ENCODE data around the gene SDR9C7. TPM values are rescaled to one million over a fixed set of nuclear protein-coding genes. Genes with fewer than 3 reads are reported as not detected.
A peak's percentile ranks its signal among the peaks of the same experiment; 100 is the strongest.
"Not testable (repeated sequence)": the region's sequence is repeated elsewhere in the genome, so short reads cannot be mapped to it uniquely, and the experiment has no call there.

SDR9C7 gene
- not detected for polyA plus RNA-seq

DNA sequence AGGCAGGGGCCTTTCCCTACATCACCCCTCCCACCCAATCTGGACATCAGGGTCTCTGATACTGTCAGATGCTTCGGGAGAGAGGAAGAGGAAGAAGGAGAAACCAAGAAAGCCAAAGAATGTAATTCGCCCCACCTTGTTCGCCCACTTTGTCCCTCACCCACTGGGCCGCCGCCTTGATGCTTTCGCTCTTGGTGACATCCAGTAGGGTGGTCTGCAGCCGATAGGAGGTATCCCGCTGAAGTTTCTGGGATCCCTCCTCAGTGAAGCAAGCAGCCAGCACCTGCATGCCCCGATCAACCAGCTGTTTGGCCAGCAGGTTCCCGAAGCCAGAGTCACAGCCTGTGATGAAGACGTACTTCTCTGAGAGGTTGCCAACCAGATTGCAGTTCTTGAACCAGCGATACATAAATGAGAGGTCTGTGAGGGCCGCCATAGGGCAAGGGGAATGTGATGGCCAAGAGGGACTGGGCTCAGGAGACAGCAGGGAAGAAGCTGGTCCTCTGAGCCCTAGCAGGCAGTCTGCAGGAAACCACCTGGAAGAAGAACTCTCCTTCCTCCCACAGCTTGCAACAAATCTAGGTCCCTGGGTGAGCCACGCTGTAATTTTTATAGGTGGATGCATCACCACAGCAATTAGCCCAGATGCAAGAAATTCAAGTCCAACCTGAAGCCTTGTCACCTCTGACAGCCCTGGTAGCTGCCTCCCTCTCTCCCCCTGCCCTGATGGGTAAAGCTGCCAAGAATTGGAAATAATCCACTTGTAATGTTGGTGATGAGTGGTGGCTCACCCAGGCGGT lies at the start of gene SDR9C7:
Gene SDR9C7, minus strand, starts transcription at position 583 of the 800 bp plus-strand sequence. Its CDS starts 147 bp downstream, at position 436.
- Mint-ChIP-seq H3K27me3 (peaks cover 1% of the 10 kb centered on the region), H3K4me1 (no peaks in the 10 kb centered on the region), H3K36me3 (peaks cover 5% of the 10 kb centered on the region), H3K27ac (no peak within 1 kb of the TSS), H3K9me3 (no peaks in the 10 kb centered on the region), H3K4me3 (no peak within 1 kb of the TSS)

DNA sequence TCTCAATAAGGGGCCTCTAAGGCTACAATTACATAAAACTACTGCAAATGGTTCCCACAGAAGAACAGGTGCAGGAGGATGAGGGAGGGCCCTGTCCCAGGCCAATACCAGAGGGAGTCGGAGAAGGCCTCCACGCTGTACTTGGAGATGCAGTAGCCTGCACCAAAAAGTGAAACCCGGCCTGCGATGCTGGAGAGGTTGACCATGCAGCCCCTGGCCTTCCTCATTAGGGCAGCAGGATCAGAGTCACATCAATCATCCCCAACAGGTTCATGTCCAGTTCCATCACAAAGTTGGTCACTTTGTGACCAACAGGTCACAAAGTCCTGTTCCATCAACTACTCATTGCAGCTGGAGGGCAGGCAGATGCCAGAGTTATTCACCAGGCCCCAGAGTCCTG lies 49.2 kb upstream of the SDR9C7 start:
- H3K27ac Mint-ChIP-seq, result peak overlapping the region in 1 of 3 donors; percentile 67
- peaks cover 3 to 7% (median 4%) of the 10 kb centered on the region in 3 donors for H3K4me1 Mint-ChIP-seq
- no peak overlapping the region for H3K4me3 Mint-ChIP-seq
- peaks cover 10% of the 10 kb centered on the region for H3K36me3 Mint-ChIP-seq
- no peaks in the 10 kb centered on the region for H3K9me3 Mint-ChIP-seq
- peaks cover 4% of the 10 kb centered on the region for H3K27me3 Mint-ChIP-seq

DNA sequence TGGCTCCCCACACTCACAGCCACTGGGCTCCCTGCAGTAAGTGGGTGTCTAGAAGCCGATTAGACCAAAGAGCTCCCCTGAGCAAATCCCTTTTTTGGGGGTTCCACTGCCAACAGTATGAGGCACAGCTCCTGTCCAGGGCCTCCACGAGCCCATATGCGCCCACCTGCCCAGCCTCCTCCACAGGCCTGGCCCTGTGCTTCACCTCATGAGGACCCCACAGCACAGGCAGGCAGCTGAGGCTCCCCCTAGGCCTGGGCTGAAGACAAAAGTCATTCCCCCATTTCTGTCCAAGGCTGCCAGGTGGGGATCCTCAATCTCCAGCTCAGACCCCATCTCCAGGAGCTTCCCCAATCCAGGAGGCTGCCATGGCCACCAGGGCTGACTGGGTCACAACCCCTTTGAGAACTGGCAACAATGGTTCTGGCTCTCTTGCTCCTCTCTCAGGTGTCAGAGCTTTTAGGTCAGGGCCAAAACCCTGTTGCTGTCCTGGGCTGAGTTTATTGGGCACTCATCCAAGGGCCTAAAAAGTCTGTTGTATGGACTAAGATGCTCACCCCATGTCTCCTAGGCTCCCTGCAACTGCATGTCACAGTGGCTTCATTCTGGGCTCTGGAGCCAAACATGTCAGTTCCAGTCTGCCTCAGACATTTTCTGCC lies 48.5 kb upstream of the SDR9C7 start:
- H3K4me3 Mint-ChIP-seq, H3K4me1 Mint-ChIP-seq, H3K27me3 Mint-ChIP-seq, H3K36me3 Mint-ChIP-seq, H3K27ac Mint-ChIP-seq, H3K9me3 Mint-ChIP-seq: not testable (repeated sequence)

DNA sequence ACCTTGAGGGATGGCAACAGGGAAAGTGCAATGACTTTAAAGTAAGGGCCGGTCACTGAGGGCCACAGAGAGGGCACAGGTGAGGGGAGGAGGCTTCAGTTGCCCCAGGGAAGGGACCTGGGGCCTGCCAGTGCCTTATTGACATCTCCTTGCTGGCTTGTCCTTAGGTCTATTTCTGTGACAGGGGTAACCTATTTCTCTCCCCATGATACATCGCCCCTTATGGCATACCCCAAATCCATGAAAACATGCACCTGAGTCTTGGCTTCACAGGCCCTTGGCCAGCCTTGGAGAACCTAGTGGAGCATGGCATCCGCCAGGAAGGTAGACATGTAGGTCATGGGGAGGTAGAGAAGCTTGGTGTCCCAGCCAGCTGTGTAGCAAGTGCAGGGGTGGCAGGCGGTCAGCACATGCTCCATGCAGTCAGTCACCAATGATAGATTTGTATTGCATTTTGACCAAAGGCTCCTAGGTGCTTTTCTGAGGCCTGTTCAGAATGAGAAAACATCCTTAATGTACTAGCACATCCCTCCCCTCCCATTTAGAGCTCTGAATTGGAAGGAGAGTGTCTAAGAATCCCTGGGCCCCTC lies 46.8 kb upstream of the SDR9C7 start:
- Mint-ChIP-seq H3K36me3 (peaks cover 14% of the 10 kb centered on the region), H3K4me1 (no peaks in the 10 kb centered on the region), H3K27ac (no peak overlapping the region), H3K4me3 (no peak overlapping the region), H3K27me3 (peaks cover 2% of the 10 kb centered on the region), H3K9me3 (no peaks in the 10 kb centered on the region)

GRCh38 chr12:56980268-56980667 lies 46.1 kb upstream of the SDR9C7 start:
- no peak overlapping the region for H3K27ac Mint-ChIP-seq
- H3K4me1 Mint-ChIP-seq, result no peaks in the 10 kb centered on the region
- no peak overlapping the region for H3K4me3 Mint-ChIP-seq
- no peaks in the 10 kb centered on the region for H3K27me3 Mint-ChIP-seq
- H3K36me3 Mint-ChIP-seq, result peaks cover 14% of the 10 kb centered on the region
- peaks cover 0 to under 1% (median 0%) of the 10 kb centered on the region in 3 donors for H3K9me3 Mint-ChIP-seq

DNA sequence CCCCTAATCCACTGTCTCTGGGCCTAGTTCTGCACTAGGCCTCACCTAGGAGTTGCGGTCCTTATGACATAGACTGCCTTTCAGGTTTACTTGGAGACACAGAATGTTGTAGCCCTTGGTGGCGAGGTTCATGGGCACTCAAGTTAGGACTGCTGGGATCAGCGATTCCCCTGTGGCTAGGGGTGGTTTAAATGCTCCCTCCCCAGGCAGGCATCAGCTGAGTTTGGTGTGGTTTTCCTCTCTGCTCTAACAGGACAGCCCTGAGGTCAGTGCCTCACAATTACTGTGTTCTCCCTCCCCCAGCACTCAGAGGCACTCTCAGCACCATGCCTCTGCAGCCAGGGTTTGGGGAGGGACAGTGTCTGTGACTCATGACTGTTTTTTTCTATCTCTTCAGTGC lies 45.4 kb upstream of the SDR9C7 start:
- H3K36me3 Mint-ChIP-seq, result peaks cover 14% of the 10 kb centered on the region
- H3K27me3 Mint-ChIP-seq, result no peaks in the 10 kb centered on the region

GRCh38 chr12:56978397-56979138 lies 44.4 kb upstream of the SDR9C7 start:
- H3K36me3 Mint-ChIP-seq, result peaks cover 14% of the 10 kb centered on the region
- H3K9me3 Mint-ChIP-seq, result peaks cover 0 to 2% (median 0%) of the 10 kb centered on the region in 3 donors
- H3K27ac Mint-ChIP-seq, result no peak overlapping the region
- no peaks in the 10 kb centered on the region for H3K4me1 Mint-ChIP-seq
- no peaks in the 10 kb centered on the region for H3K27me3 Mint-ChIP-seq
- H3K4me3 Mint-ChIP-seq, result no peak overlapping the region

More for the DNA sequence above, 45.4 kb upstream of the SDR9C7 start:
- no peak overlapping the region for H3K27ac Mint-ChIP-seq
- peaks cover 0 to 2% (median 0%) of the 10 kb centered on the region in 3 donors for H3K9me3 Mint-ChIP-seq
- H3K4me3 Mint-ChIP-seq, result no peak overlapping the region
- H3K4me1 Mint-ChIP-seq, result no peaks in the 10 kb centered on the region

DNA sequence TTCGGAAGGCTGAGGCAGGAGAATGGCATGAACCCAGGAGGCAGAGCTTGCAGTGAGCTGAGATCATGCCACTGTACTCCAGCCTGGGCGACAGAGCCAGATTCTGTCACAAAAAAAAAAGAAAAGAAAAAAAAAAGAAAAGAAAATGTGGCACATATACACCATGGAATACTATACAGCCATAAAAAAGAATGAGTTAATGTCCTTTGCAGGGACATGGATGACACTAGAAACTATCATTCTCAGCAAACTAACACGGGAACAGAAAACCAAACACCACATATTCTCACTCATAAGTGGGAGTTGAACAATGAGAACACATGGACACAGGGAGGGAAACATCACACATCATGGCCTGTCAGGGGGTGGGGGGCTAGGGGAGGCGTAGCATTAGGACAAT lies 43.2 kb upstream of the SDR9C7 start:
- peaks cover 14% of the 10 kb centered on the region for H3K36me3 Mint-ChIP-seq
- not testable (repeated sequence) for H3K9me3 Mint-ChIP-seq, H3K27me3 Mint-ChIP-seq, H3K4me3 Mint-ChIP-seq, H3K4me1 Mint-ChIP-seq, H3K27ac Mint-ChIP-seq

- H3K4me3 Mint-ChIP-seq, H3K9me3 Mint-ChIP-seq, H3K27me3 Mint-ChIP-seq, H3K36me3 Mint-ChIP-seq, H3K27ac Mint-ChIP-seq, H3K4me1 Mint-ChIP-seq: not testable (repeated sequence)
Measured at GRCh38 chr12:56974224-56974623, 40.0 kb upstream of the SDR9C7 start.

DNA sequence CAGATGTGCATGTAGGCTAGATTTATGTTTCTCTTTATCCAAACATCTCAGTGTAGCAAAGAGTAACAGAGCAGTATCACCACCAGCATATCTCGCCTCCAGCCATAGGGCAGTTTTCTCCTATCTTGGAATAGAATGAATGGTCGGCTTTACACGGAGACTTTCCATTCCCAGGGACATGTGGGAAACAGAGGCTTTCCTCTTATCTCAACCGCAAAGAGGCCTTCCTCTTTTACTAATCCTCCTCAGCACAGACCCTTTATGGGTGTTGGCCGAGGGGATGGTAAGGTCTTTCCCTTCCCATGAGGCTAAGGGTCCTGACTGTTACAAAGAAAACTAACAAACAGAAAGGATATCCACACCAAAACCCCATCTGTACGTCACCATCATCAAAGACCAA lies 34.7 kb upstream of the SDR9C7 start:
- not testable (repeated sequence) for H3K27me3 Mint-ChIP-seq, H3K4me3 Mint-ChIP-seq, H3K9me3 Mint-ChIP-seq, H3K36me3 Mint-ChIP-seq, H3K27ac Mint-ChIP-seq, H3K4me1 Mint-ChIP-seq

- not testable (repeated sequence) for H3K36me3 Mint-ChIP-seq, H3K4me1 Mint-ChIP-seq, H3K27ac Mint-ChIP-seq, H3K9me3 Mint-ChIP-seq, H3K27me3 Mint-ChIP-seq, H3K4me3 Mint-ChIP-seq
Measured at GRCh38 chr12:56965997-56966642, 31.9 kb upstream of the SDR9C7 start.

DNA sequence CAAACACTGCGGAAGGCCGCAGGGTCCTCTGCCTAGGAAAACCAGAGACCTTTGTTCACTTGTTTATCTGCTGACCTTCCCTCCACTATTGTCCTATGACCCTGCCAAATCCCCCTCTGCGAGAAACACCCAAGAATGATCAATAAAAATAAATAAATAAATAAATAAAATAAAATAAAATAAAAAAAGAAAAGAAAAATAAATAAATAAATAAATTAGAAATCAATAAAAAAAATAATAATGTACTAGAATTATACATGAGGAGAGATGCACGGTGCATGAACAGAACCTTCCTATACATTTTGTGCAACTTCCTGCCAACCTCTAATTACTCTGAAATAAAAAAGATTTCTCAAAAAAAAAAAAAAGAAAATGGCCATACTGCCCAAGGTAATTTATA lies 30.9 kb upstream of the SDR9C7 start:
- not testable (repeated sequence) for H3K4me3 Mint-ChIP-seq, H3K9me3 Mint-ChIP-seq, H3K4me1 Mint-ChIP-seq, H3K36me3 Mint-ChIP-seq, H3K27ac Mint-ChIP-seq, H3K27me3 Mint-ChIP-seq

DNA sequence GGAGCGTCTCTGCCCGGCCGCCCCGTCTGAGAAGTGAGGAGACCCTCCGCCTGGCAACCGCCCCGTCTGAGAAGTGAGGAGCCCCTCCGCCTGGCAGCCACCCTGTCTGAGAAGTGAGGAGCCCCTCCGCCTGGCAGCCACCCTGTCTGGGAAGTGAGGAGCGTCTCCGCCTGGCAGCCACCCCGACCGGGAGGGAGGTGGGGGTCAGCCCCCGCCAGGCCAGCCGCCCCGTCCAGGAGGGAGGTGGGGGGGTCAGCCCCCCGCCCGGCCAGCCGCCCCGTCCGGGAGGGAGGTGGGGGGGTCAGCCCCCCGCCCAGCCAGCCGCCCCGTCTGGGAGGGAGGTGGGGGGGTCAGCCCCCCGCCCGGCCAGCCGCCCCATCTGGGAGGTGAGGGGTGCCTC lies 29.3 kb upstream of the SDR9C7 start:
- not testable (repeated sequence) for H3K9me3 Mint-ChIP-seq, H3K27me3 Mint-ChIP-seq, H3K4me3 Mint-ChIP-seq, H3K4me1 Mint-ChIP-seq, H3K27ac Mint-ChIP-seq, H3K36me3 Mint-ChIP-seq

GRCh38 chr12:56962247-56962646 lies 28.0 kb upstream of the SDR9C7 start:
- H3K27ac Mint-ChIP-seq, H3K4me3 Mint-ChIP-seq, H3K36me3 Mint-ChIP-seq, H3K9me3 Mint-ChIP-seq, H3K27me3 Mint-ChIP-seq, H3K4me1 Mint-ChIP-seq: not testable (repeated sequence)

DNA sequence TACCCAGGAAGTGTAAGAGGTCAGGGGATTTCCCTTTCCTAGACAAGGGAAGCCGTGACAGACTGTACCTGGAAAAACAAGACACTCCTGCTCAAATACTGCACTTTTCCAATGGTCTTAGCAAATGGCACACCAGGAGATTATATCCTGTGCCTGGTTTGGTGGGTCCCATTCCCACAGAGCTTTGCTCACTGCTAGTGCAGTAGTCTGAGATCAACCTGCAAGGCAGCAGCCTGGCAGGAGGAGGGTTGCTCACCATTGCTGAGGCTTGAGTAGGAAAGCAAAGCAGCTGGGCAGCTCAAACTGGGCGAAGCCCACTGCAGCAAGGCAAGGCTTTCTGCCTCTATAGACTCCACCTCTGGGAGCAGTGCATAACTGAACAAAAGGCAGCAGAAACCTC lies 24.2 kb upstream of the SDR9C7 start:
- peaks cover 0 to 5% (median 2%) of the 10 kb centered on the region in 3 donors for H3K9me3 Mint-ChIP-seq
- H3K27me3 Mint-ChIP-seq, result peaks cover 10% of the 10 kb centered on the region
- no peaks in the 10 kb centered on the region for H3K4me1 Mint-ChIP-seq
- no peak overlapping the region for H3K27ac Mint-ChIP-seq
- peaks cover 6% of the 10 kb centered on the region for H3K36me3 Mint-ChIP-seq
- no peak overlapping the region for H3K4me3 Mint-ChIP-seq
